Activated CD8-positive, alpha-beta T cell treated with anti-CD3 and anti-CD28 coated beads for 36 hours (primary cell): ENCODE results near the gene FBXL16. TPM values are rescaled to one million over a fixed set of nuclear protein-coding genes. Genes with fewer than 3 reads are reported as not detected.

ENCODE experiments used
- ATAC-seq: fragments of 200-7000 bp; cut with Tn5 transposase; one replicate; pipeline ENCODE4 v1.10.0; 2021; ENCODE audit warnings: mild to moderate bottlenecking, moderate library complexity
- CTCF ChIA-PET: fragments of 350-600 bp; sonication (Branson Sonifier 250); formaldehyde crosslinking; loops from one replicate; lab custom pipeline; 2021; ENCODE audit warnings: antibody characterized with exemption; lab: Charles Lee
- POLR2A ChIA-PET: fragments of 350-600 bp; sonication (Branson Sonifier 250); formaldehyde crosslinking; loops from one replicate; lab custom pipeline; 2021; ENCODE audit warnings: antibody characterized with exemption; lab: Charles Lee
- DNase-seq: peaks from one replicate; pipeline ENCODE4 v3.0.0-alpha.2; 2020
- H3K27ac Mint-ChIP-seq: one replicate; pipeline ENCODE4 v1.8.0; 2021; ENCODE audit warnings: mild to moderate bottlenecking, mixed read lengths
- H3K27me3 Mint-ChIP-seq: one replicate; pipeline ENCODE4 v1.8.0; 2021; ENCODE audit warnings: mixed read lengths
- H3K36me3 Mint-ChIP-seq: one replicate; pipeline ENCODE4 v1.8.0; 2021; ENCODE audit warnings: low read depth, mixed read lengths
- H3K4me1 Mint-ChIP-seq: one replicate; pipeline ENCODE4 v1.8.0; 2021; ENCODE audit warnings: low read depth, mixed read lengths
- H3K4me3 Mint-ChIP-seq: one replicate; pipeline ENCODE4 v1.8.0; 2021; ENCODE audit warnings: mild to moderate bottlenecking, moderate library complexity, mixed read lengths
- H3K9me3 Mint-ChIP-seq: one replicate; pipeline ENCODE4 v1.8.0; 2021; ENCODE audit warnings: mixed read lengths
- intact Hi-C: fragments of 100-400 bp; cut with micrococcal nuclease; formaldehyde crosslinking; loops from one replicate; pipeline ENCODE4 v1.10.0; 2022
- total RNA-seq, 2 experiments: library from RNA; stranded (reverse); gene quantifications; one replicate each; pipeline ENCODE4 v1.2.3, GENCODE V29; 2021
- TF ChIP-seq, protein P1 (sequence below): fragments of 200-600 bp; IDR thresholded peaks from one replicate; pipeline ENCODE4 v1.8.0; 2022; ENCODE audit warnings: antibody characterized with exemption, mild to moderate bottlenecking

Gene FBXL16
- total RNA-seq, 2 experiments from 2014 or later: 5.9 to 8.0 TPM

DNA sequence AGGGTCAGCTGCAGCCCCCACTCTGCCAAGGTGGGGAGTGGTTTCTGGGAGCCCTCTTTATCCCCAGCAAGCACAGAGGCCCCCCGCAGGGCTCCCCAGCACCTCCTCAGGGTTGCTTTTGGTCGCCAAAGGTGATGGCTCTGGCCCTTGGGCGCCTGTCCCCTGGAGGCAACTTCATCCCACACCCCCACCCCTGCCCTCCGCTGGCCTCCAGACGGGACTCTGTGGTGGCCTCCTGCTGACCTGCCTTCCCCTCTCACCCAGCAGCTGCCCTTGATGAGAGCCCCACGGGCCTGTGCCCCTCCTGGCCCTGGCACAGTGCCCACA lies 45.5 kb downstream of the FBXL16 start:
- CTCF ChIA-PET: interaction anchor here (1.3 kb wide), 1 partner anchor 11 kb away, joined by 5 read pairs; the partner anchor contains the start of gene WDR90

DNA sequence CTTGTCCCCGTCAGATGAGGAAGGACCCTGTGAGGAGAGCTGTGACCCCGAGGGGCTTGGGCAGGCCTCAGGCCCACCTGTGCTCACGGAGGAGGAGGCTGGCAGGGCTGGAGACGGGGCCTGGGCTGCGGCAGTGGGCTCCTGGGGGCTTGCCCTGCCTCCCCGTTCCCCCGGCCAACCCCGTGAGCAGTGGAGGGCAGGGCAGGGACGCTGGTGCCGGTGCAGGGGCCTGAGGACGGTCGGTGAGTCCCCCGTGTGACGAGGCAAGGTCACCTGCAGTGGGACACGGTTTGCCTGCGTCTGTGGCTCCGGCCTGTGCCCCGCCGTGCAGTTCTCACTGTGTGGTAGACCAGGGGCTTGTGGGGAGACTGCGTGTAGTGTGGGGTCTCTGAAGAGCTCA lies 46.0 kb downstream of the FBXL16 start:
- no peak overlapping the region for H3K27ac Mint-ChIP-seq
- peaks cover 10% of the 10 kb centered on the region for H3K36me3 Mint-ChIP-seq
- no peak overlapping the region for H3K4me3 Mint-ChIP-seq
- TF ChIP-seq, protein P1, sequence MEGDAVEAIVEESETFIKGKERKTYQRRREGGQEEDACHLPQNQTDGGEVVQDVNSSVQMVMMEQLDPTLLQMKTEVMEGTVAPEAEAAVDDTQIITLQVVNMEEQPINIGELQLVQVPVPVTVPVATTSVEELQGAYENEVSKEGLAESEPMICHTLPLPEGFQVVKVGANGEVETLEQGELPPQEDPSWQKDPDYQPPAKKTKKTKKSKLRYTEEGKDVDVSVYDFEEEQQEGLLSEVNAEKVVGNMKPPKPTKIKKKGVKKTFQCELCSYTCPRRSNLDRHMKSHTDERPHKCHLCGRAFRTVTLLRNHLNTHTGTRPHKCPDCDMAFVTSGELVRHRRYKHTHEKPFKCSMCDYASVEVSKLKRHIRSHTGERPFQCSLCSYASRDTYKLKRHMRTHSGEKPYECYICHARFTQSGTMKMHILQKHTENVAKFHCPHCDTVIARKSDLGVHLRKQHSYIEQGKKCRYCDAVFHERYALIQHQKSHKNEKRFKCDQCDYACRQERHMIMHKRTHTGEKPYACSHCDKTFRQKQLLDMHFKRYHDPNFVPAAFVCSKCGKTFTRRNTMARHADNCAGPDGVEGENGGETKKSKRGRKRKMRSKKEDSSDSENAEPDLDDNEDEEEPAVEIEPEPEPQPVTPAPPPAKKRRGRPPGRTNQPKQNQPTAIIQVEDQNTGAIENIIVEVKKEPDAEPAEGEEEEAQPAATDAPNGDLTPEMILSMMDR: no peak
- no peaks in the 10 kb centered on the region for H3K9me3 Mint-ChIP-seq
- intact Hi-C loops: loop anchor here (10.0 kb wide), 1 partner anchor 75 kb away; no protein-coding TSS in a partner anchor
- CTCF ChIA-PET: interaction anchor here (1.1 to 1.3 kb wide), 2 partner anchors 9 to 10 kb away, joined by 4 to 5 read pairs; partner anchors contain the start of gene WDR90
- no peak for ATAC-seq
- no peaks in the 10 kb centered on the region for H3K27me3 Mint-ChIP-seq
- no peak for DNase-seq
- POLR2A ChIA-PET: interaction anchor here (0.7 to 4.6 kb wide), 2 partner anchors 10 to 17 kb away, joined by 5 to 28 read pairs; partner anchors contain the start of gene WDR90
- H3K4me1 Mint-ChIP-seq: peaks cover 7% of the 10 kb centered on the region

More for the DNA sequence above, 45.5 kb downstream of the FBXL16 start:
- H3K27me3 Mint-ChIP-seq: no peaks in the 10 kb centered on the region
- intact Hi-C loops: loop anchor here (10.0 kb wide), 1 partner anchor 75 kb away; no protein-coding TSS in a partner anchor
- ATAC-seq (no peak), DNase-seq (no peak)
- TF ChIP-seq, protein P1: no peak
- no peak overlapping the region for H3K4me3 Mint-ChIP-seq
- H3K27ac Mint-ChIP-seq: no peak overlapping the region
- no peaks in the 10 kb centered on the region for H3K9me3 Mint-ChIP-seq
- peaks cover 7% of the 10 kb centered on the region for H3K4me1 Mint-ChIP-seq
- peaks cover 10% of the 10 kb centered on the region for H3K36me3 Mint-ChIP-seq
- POLR2A ChIA-PET: interaction anchor here (0.7 to 4.6 kb wide), 3 partner anchors 11 to 17 kb away, joined by 3 to 28 read pairs (median 5); partner anchors contain the start of gene WDR90

DNA sequence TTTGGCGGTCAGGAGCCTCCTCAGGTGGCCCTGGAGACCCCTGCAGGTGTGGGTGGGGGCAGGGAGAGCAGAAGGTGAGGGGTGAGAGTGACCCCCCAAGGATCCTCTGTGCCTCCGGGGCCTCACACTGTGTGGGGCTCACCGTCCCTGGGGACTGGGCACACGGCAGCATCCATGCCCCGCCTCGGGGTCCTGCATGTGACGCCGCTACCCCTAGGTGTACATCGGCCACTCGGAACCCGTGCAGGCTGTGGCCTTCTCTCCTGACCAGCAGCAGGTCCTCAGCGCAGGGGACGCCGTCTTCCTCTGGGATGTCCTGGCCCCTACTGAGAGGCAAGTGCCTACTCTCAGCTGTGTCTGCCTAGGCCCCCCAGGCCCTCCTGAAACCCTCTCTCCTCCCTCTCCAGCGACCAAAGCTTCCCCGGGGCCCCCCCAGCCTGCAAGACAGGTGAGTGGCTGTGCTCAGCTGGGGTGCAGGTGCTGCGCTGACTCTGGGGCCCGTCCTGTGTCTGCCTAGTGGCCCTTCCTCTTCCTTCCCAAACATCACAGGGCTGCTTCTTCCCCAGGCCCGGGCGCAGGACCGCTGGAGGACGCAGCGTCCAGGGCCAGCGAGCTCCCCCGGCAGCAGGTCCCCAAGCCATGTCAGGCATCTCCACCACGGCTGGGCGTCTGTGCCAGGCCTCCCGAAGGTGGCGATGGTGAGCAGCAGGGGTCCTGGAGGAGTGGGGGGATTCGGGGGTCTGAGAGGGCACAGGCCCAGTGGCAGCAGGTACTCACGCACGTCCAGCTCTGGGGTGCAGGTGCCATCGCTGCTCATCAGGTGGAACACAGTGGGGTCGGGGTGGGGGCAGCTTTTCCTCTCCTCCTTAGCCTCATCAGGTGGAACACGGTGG lies 46.7 kb downstream of the FBXL16 start:
- ATAC-seq (no peak), DNase-seq (no peak)
- H3K9me3 Mint-ChIP-seq: no peaks in the 10 kb centered on the region
- ChIA-PET POLR2A (interaction anchor here (0.7 to 0.8 kb wide), 2 partner anchors 16 to 22 kb away, joined by 3 to 5 read pairs; partner anchors contain the start of gene METTL26), CTCF (interaction anchor here (0.6 to 1.3 kb wide), 3 partner anchors 8 to 11 kb away, joined by 3 to 5 read pairs (median 4); partner anchors contain the start of gene WDR90)
- H3K27me3 Mint-ChIP-seq: no peaks in the 10 kb centered on the region
- peaks cover 10% of the 10 kb centered on the region for H3K36me3 Mint-ChIP-seq
- H3K27ac Mint-ChIP-seq: no peak overlapping the region
- TF ChIP-seq, protein P1: no peak
- peaks cover 7% of the 10 kb centered on the region for H3K4me1 Mint-ChIP-seq
- intact Hi-C loops: no loop called here
- H3K4me3 Mint-ChIP-seq: no peak overlapping the region

DNA sequence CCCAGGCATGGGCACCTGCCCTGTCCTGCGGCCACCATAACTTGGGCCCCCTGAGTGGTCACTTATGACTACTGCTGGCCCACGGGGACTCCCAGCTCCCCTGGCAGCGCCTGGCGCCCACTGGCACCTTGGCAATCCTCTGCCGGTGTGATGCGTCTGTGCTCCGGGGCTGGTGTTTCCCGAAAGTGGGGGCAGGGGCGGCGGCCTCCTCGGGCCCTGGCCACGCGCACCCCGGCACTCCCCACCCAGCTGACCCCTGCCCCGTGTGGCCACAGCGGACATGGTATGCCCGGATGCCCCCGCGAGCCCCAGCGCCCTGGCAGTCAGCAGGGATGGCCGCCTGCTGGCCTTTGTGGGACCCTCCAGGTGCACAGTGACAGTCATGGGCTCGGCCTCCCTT lies 48.1 kb downstream of the FBXL16 start:
- Mint-ChIP-seq H3K27ac (no peak overlapping the region), H3K4me1 (peaks cover 7% of the 10 kb centered on the region), H3K27me3 (no peaks in the 10 kb centered on the region), H3K9me3 (no peaks in the 10 kb centered on the region), H3K36me3 (peaks cover 4% of the 10 kb centered on the region), H3K4me3 (no peak overlapping the region)
- no peak for DNase-seq
- CTCF ChIA-PET: no interaction called here
- no peak for ATAC-seq
- intact Hi-C loops: no loop called here
- POLR2A ChIA-PET: interaction anchor here (0.6 kb wide), 1 partner anchor 9 kb away, joined by 3 read pairs; no protein-coding TSS in a partner anchor
- TF ChIP-seq, protein P1: no peak
